GM23248 (cell line): ENCODE results near the gene TRERF1.

Experiments
- EZH2 ChIP-seq: fragments of 200-600 bp; sonication (generic); IDR thresholded peaks from 2 replicates; pipeline ENCODE4 v1.6.1; 2018; ENCODE audit warnings: antibody characterized with exemption, mild to moderate bottlenecking; ENCODE audit not compliant: insufficient read depth, poor library complexity, severe bottlenecking
- EZH2phosphoT487 ChIP-seq: fragments of 200-600 bp; sonication (generic); IDR thresholded peaks from 2 replicates; pipeline ENCODE4 v1.6.1; 2018; ENCODE audit warnings: antibody characterized with exemption, moderate library complexity, mild to moderate bottlenecking, low read depth; ENCODE audit not compliant: insufficient read depth

DNA sequence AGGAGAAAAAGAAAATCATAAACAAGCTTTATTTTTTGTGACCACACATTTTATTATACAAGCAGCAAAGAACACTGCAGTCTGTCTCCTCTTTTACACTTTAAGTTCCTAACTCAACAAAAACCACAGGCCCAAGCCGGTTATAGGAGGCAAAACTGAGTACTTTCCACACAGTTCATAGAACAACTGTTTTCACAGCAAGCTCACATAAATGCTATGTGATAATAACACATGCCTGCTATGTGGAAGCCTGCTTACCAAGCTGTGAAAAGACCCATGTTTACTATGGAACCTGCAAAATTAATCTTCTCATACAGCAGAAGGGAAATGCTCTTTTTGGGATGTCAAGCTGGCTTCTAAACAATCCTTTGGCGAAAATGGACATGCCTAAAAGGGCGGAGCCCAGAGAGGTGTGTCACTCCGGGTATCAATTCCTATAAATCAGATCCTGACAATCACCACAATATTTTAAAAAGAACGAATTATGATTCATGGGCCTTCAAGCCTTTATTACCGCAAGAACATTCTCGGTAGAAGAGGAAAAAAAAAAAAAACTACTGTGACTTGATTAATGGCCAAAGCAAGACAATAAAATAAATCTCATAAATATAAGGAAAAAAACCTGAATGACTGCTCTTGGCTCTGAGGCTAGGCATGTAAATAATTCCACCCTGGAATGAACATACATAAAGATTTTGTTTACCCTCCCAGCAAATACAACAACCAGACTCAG lies 2.6 kb downstream of the TRERF1 start:
- TF ChIP-seq EZH2 (no peak), EZH2phosphoT487 (no peak)
